Esophagus muscularis mucosa (tissue), 3 donors: ENCODE results near the gene MKRN2.

ENCODE experiments used
- CTCF ChIP-seq, 3 experiments: fragments of 200-600 bp in 2 of 3; fragments of 450-650 bp in 1 of 3; sonication (generic) in 2 of 3; IDR thresholded peaks; one replicate each; pipeline ENCODE4 v1.5.1; 2017 to 2019; ENCODE audit warnings: antibody characterized with exemption in 3 of 3, mild to moderate bottlenecking in 2 of 3, moderate library complexity in 1 of 3
- EP300 ChIP-seq: sonication (generic); formaldehyde crosslinking; IDR thresholded peaks from one replicate; pipeline ENCODE4 v1.6.1; 2017; ENCODE audit warnings: antibody characterized with exemption

GRCh38 chr3:12585970-12586369 is 29.1 kb downstream of the MKRN2 start:
- no peak for TF ChIP-seq CTCF (IDR thresholded peaks at IDR 0.05)
- no peak for TF ChIP-seq EP300
